HepG2 (cell line): ENCODE data around the gene HRG. TPM values are rescaled to one million over a fixed set of nuclear protein-coding genes. Genes with fewer than 3 reads are reported as not detected.

Experiments
- ATAC-seq: fragments of 200-7000 bp; cut with Tn5 transposase; 3 replicates; pipeline ENCODE4 v1.9.1; 2020; ENCODE audit warnings: mild to moderate bottlenecking, moderate library complexity
- BruUV-seq: library from RNA; stranded (reverse); fragments of 400-500 nt; replicated peaks from 2 replicates; lab custom pipeline; 2021; lab: Mats Ljungman, UMichigan
- CTCF ChIA-PET: fragments of 300-600 bp; formaldehyde crosslinking; extraction: SDS; loops from one replicate; lab custom pipeline; 2021; ENCODE audit warnings: low total read pairs, inconsistent platforms, low intra/inter-chr PET ratio; lab: Yijun Ruan, JAX
- POLR2A ChIA-PET: fragments of 350-600 bp; sonication (Branson Sonifier 250); formaldehyde crosslinking; loops from one replicate; lab custom pipeline; 2020; ENCODE audit warnings: antibody characterized with exemption, inconsistent platforms; lab: Yijun Ruan, JAX
- DNase-seq: peaks from one replicate; pipeline ENCODE4 v3.0.0-alpha.2; 2015; ENCODE audit warnings: low spot score
- FAIRE-seq: peaks from 3 replicates; lab custom pipeline; 2011; peaks lifted over from hg19 to GRCh38; lab: Jason Lieb, UNC
- H2AFZ ChIP-seq: one replicate; pipeline ENCODE4 v1.6.1; 2011; ENCODE audit warnings: low read length, inconsistent platforms
- H3K27ac ChIP-seq: fragments of 300-600 bp; 3 replicates; pipeline ENCODE4 v1.8.0; 2011; ENCODE audit warnings: mixed run types, mild to moderate bottlenecking, mixed read lengths, low read length, inconsistent platforms; ENCODE audit not compliant: insufficient read depth; ENCODE audit errors: extremely low read length
- H3K27me3 ChIP-seq, 2 experiments: fragments of 200-600 bp in 1 of 2; 2 replicates in 1 of 2; 3 replicates in 1 of 2; pipeline versions ENCODE4 v1.6.0 to v1.8.0; 2011; ENCODE audit warnings: low read length in 2 of 2, mild to moderate bottlenecking in 2 of 2, moderate library complexity in 2 of 2, inconsistent platforms in 1 of 2; ENCODE audit not compliant: insufficient read depth in 2 of 2, control insufficient read depth in 1 of 2
- H3K36me3 ChIP-seq, 2 experiments: fragments of 200-600 bp in 1 of 2; replicated peaks in 1 of 2; 2 replicates in 1 of 2; 3 replicates in 1 of 2; pipeline versions ENCODE4 v1.5.1 to v1.8.0; 2011; ENCODE audit warnings: low read length in 2 of 2, inconsistent platforms in 1 of 2; ENCODE audit not compliant: insufficient read depth in 2 of 2, control insufficient read depth in 1 of 2
- H3K4me1 ChIP-seq: 2 replicates; pipeline ENCODE4 v1.5.1; 2012; ENCODE audit warnings: low read length, inconsistent platforms; ENCODE audit not compliant: insufficient read depth
- H3K4me2 ChIP-seq: 2 replicates; pipeline ENCODE4 v1.6.0; 2011; ENCODE audit warnings: low read depth, low read length, inconsistent platforms
- H3K4me3 ChIP-seq, 3 experiments: fragments of 200-600 bp in 1 of 3; sonication (generic), shearing (Covaris generic) in 1 of 3; replicated peaks in 1 of 3; 2 replicates each; pipeline ENCODE4 v1.5.1; 2011 to 2016; ENCODE audit warnings: low read length in 3 of 3, inconsistent platforms in 2 of 3, low read depth in 2 of 3, mild to moderate bottlenecking in 2 of 3, control low read depth in 1 of 3, mixed read lengths in 1 of 3; ENCODE audit not compliant: insufficient read depth in 1 of 3
- H3K79me2 ChIP-seq: one replicate; pipeline ENCODE4 v1.6.1; 2011; ENCODE audit warnings: low read length, inconsistent platforms; ENCODE audit not compliant: insufficient read depth
- H3K9ac ChIP-seq: 2 replicates; pipeline ENCODE4 v1.6.0; 2011; ENCODE audit warnings: mild to moderate bottlenecking, low read depth, low read length, inconsistent platforms; ENCODE audit not compliant: insufficient read depth
- H3K9me3 ChIP-seq: 2 replicates; pipeline ENCODE4 v1.5.1; 2012; ENCODE audit warnings: mild to moderate bottlenecking, low read length
- H4K20me1 ChIP-seq: 2 replicates; pipeline ENCODE4 v1.6.0; 2011; ENCODE audit warnings: inconsistent platforms, mild to moderate bottlenecking, low read length, moderate library complexity; ENCODE audit not compliant: insufficient read depth
- GFI1 ChIP-seq: sonication (generic); formaldehyde crosslinking; IDR thresholded peaks from 2 replicates; pipeline ENCODE4 v1.5.0; 2020; ENCODE audit warnings: missing genetic modification reagents, mild to moderate bottlenecking, borderline replicate concordance
- LBX2 ChIP-seq: sonication (generic); formaldehyde crosslinking; IDR thresholded peaks from 2 replicates; pipeline ENCODE4 v1.5.0; 2020; ENCODE audit warnings: missing genetic modification reagents, mild to moderate bottlenecking, borderline replicate concordance
- TFE3 ChIP-seq: IDR thresholded peaks from 2 replicates; pipeline ENCODE4 v1.6.1; 2016
- YY1 ChIP-seq: IDR thresholded peaks from 2 replicates; pipeline ENCODE4 v1.6.1; 2011; ENCODE audit warnings: low read length, low read depth, moderate library complexity, mild to moderate bottlenecking; ENCODE audit not compliant: insufficient read depth, insufficient replicate concordance
- ZNF17 ChIP-seq: sonication (generic); formaldehyde crosslinking; IDR thresholded peaks from 2 replicates; pipeline ENCODE4 v1.5.0; 2020; ENCODE audit warnings: mild to moderate bottlenecking, missing genetic modification reagents
- ZNF281 ChIP-seq: sonication (generic); formaldehyde crosslinking; IDR thresholded peaks from 2 replicates; pipeline ENCODE4 v1.4.0; 2020; ENCODE audit warnings: missing genetic modification reagents, borderline replicate concordance
- ZNF563 ChIP-seq: sonication (generic); formaldehyde crosslinking; IDR thresholded peaks from 2 replicates; pipeline ENCODE4 v1.8.0; 2022; ENCODE audit warnings: mild to moderate bottlenecking, moderate library complexity, missing genetic modification reagents
- ZNF580 ChIP-seq: IDR thresholded peaks from 2 replicates; pipeline ENCODE4 v1.6.1; 2016; ENCODE audit warnings: low read depth, borderline replicate concordance
- ZNF605 ChIP-seq: sonication (generic); formaldehyde crosslinking; IDR thresholded peaks from 2 replicates; pipeline ENCODE4 v1.8.0; 2022; ENCODE audit warnings: mild to moderate bottlenecking, missing genetic modification reagents
- ZNF616 ChIP-seq: sonication (generic); formaldehyde crosslinking; IDR thresholded peaks from 2 replicates; pipeline ENCODE4 v1.5.0; 2020; ENCODE audit warnings: low read depth, mild to moderate bottlenecking, missing genetic modification reagents
- ZNF773 ChIP-seq: sonication (generic); formaldehyde crosslinking; IDR thresholded peaks from 2 replicates; pipeline ENCODE4 v1.4.0; 2020; ENCODE audit warnings: missing genetic modification reagents, borderline replicate concordance
- ZSCAN29 ChIP-seq: sonication (generic); formaldehyde crosslinking; conservative IDR thresholded peaks from 2 replicates; pipeline ENCODE4 v1.4.0; 2020; ENCODE audit warnings: mild to moderate bottlenecking, missing genetic modification reagents
- WGBS: methylation state at CpG from one replicate; pipeline ENCODE4 v1.1.6; 2017; ENCODE audit warnings: low lambda C conversion rate; 5-methylcytosine and 5-hydroxymethylcytosine counted together
- in situ Hi-C: cut with HindIII; loops from 2 replicates; pipeline ENCODE4 v1.10.0; 2017; ENCODE audit warnings: low pct_unique_long_range_greater_than_20kb; ENCODE audit not compliant: extremely low pct_ligation_motif_present
- intact Hi-C: fragments of 100-400 bp; cut with micrococcal nuclease; formaldehyde crosslinking; loops from one replicate; pipeline ENCODE4 v1.10.0; 2022; ENCODE audit not compliant: unreplicated experiment
- polyA plus RNA-seq, 8 experiments: library from polyadenylated mRNA; depleted of rRNA in 3 of 8; stranded (reverse) in 7 of 8; unstranded in 1 of 8; fragments of >200 nt; fragmentation: Illumina TruSeq in 4 of 8; extraction: Trizol in 4 of 8; gene quantifications; 2 replicates each; pipeline versions ENCODE4 v1.2.1 to v1.2.3, GENCODE V29; 2011 to 2016; ENCODE audit warnings: low read depth in 4 of 8, missing spikeins in 1 of 8, mixed read lengths in 1 of 8; ENCODE audit not compliant: insufficient read depth in 1 of 8
- total RNA-seq, 5 experiments: library from RNA; depleted of rRNA; stranded (reverse); fragments of >200 nt; fragmentation: Illumina TruSeq; extraction: Trizol; gene quantifications; 2 replicates each; pipeline ENCODE4 v1.2.3, GENCODE V29; 2016; ENCODE audit warnings: low read depth in 1 of 5

Gene HRG
- total and polyA plus RNA-seq, 2 of the 13 experiments (the other 11 are each of a cell fraction or from before 2014, with no cell fraction given) = 0.09 to 0.11 TPM

- in situ Hi-C loops = no loop called here
- POLR2A ChIA-PET = no interaction called here
Observed at GRCh38 chr3:186678604-186679003, 12.8 kb downstream of the HRG start.

GRCh38 chr3:186679151-186679550 is 13.3 kb downstream of the HRG start:
- H3K27me3 ChIP-seq = no peaks in the 10 kb centered on the region; a peak in 2 of 5 replicates
- WGBS = 0% methylated on average over 1 of the region's 1 CpG
- no peak for ATAC-seq
- no peak overlapping the region for H3K27ac ChIP-seq
- no peaks in the 10 kb centered on the region for H3K9me3 ChIP-seq
- no peaks in the 10 kb centered on the region for H3K79me2 ChIP-seq
- no peak overlapping the region for H2AFZ ChIP-seq
- H3K36me3 ChIP-seq = no peaks in the 10 kb centered on the region
- intact Hi-C loops = no loop called here
- no peak for FAIRE-seq
- no peak overlapping the region for H3K4me3 ChIP-seq
- TF ChIP-seq ZNF17 (CRISPR knock-in tag) = no peak
- no peak for TF ChIP-seq ZNF773 (CRISPR knock-in tag)
- no peak for TF ChIP-seq ZNF563 (CRISPR knock-in tag)
- no peak for TF ChIP-seq ZNF281
- no peak for TF ChIP-seq LBX2 (CRISPR knock-in tag)
- H3K9ac ChIP-seq = no peak overlapping the region
- DNase-seq = no peak
- peaks cover 18% of the 10 kb centered on the region for H3K4me1 ChIP-seq
- CTCF ChIA-PET = no interaction called here
- in situ Hi-C loops = no loop called here
- no peaks in the 10 kb centered on the region for H4K20me1 ChIP-seq
- no peak overlapping the region for H3K4me2 ChIP-seq
- no TSS peak for BruUV-seq
- POLR2A ChIA-PET = no interaction called here

More at GRCh38 chr3:186678604-186679003, 12.8 kb downstream of the HRG start:
- TF ChIP-seq TFE3 (no peak), GFI1 (CRISPR knock-in tag) (no peak), ZSCAN29 (CRISPR knock-in tag) (no peak), ZNF605 (CRISPR knock-in tag) (no peak), ZNF616 (CRISPR knock-in tag) (no peak), YY1 (no peak), ZNF580 (no peak)
- Histone ChIP-seq H3K9ac (no peak overlapping the region), H3K9me3 (no peaks in the 10 kb centered on the region), H3K27ac (no peak overlapping the region), H3K4me3 (no peak overlapping the region), H3K4me1 (peaks cover 14% of the 10 kb centered on the region), H3K36me3 (no peaks in the 10 kb centered on the region), H2AFZ (no peak overlapping the region), H3K4me2 (no peak overlapping the region), H3K79me2 (no peaks in the 10 kb centered on the region), H4K20me1 (no peaks in the 10 kb centered on the region), H3K27me3 (peaks cover 0 to 3% of the 10 kb centered on the region in 2 experiments; a peak in 2 of 5 replicates)
- DNase-seq = no peak
- no peak for ATAC-seq
- CTCF ChIA-PET = no interaction called here
- no peak for FAIRE-seq
- intact Hi-C loops = no loop called here
- no TSS peak for BruUV-seq
